ENCODE measurements around the gene LRRC45.

- no peak for TF ChIP-seq CTCF (conservative IDR thresholded peaks at IDR 0.05 in 1 of 2, IDR thresholded peaks at IDR 0.05 in 1 of 2; ENCODE audit: extremely low read depth in 1 of 2, insufficient read depth in 1 of 2, low read depth in 1 of 2, low read length in 2 of 2)
- no peak for TF ChIP-seq EZH2 (IDR thresholded peaks at IDR 0.05; ENCODE audit: borderline replicate concordance, low read length)
These were observed at the start of gene LRRC45 for GRCh38 chr17:82022981-82023446.
